Ascending aorta (tissue), 2 donors: Measurements from ENCODE around the gene OPRL1. TPM values are rescaled to one million over a fixed set of nuclear protein-coding genes. Genes with fewer than 3 reads are reported as not detected.

Experiments
- DNase-seq, 2 donors: peaks; one replicate each; pipeline ENCODE4 v3.0.0-alpha.2; 2019; ENCODE audit warnings: low spot score in 2 of 2
- H3K27ac ChIP-seq, 2 donors: fragments of 200-600 bp; sonication (generic); one replicate each; pipeline ENCODE4 v1.5.1; 2016 to 2017; ENCODE audit warnings: mild to moderate bottlenecking in 1 of 2
- H3K27me3 ChIP-seq: fragments of 200-600 bp; sonication (generic); one replicate; pipeline ENCODE4 v1.5.1; 2017
- H3K36me3 ChIP-seq, 2 donors: fragments of 200-600 bp; sonication (generic); one replicate each; pipeline ENCODE4 v1.5.1; 2016
- H3K4me1 ChIP-seq, 2 donors: fragments of 200-600 bp; sonication (generic); one replicate each; pipeline ENCODE4 v1.5.1; 2016 to 2017; ENCODE audit warnings: mild to moderate bottlenecking in 1 of 2
- H3K4me3 ChIP-seq, 2 donors: fragments of 200-600 bp; sonication (generic); one replicate each; pipeline ENCODE4 v1.5.1; 2016 to 2017; ENCODE audit warnings: mild to moderate bottlenecking in 1 of 2
- H3K9me3 ChIP-seq, 2 donors: fragments of 200-600 bp; sonication (generic); one replicate each; pipeline ENCODE4 v1.5.1; 2016
- CTCF ChIP-seq, 3 experiments: fragments of 200-600 bp in 2 of 3; fragments of 450-650 bp in 1 of 3; sonication (generic) in 2 of 3; IDR thresholded peaks; one replicate each; pipeline ENCODE4 v1.5.1; 2016 to 2019; ENCODE audit warnings: antibody characterized with exemption in 3 of 3, mild to moderate bottlenecking in 1 of 3, moderate library complexity in 1 of 3
- intact Hi-C: fragments of 100-400 bp; cut with DNase I; formaldehyde crosslinking; loops from one replicate; pipeline ENCODE4 v1.15.1; 2023
- total RNA-seq: library from RNA; depleted of rRNA; stranded (reverse); fragments of >200 nt; gene quantifications from one replicate; pipeline ENCODE4 v1.1.0, GENCODE V29; 2016

OPRL1 gene
- total RNA-seq, 1 donor from 2014 or later: 0.21 TPM

- no peak for TF ChIP-seq CTCF (IDR thresholded peaks at IDR 0.05)
- intact Hi-C loops: no loop called here
- no peak for DNase-seq
These were observed 8.2 kb upstream of the OPRL1 start for GRCh38 chr20:64071341-64072332.

DNA sequence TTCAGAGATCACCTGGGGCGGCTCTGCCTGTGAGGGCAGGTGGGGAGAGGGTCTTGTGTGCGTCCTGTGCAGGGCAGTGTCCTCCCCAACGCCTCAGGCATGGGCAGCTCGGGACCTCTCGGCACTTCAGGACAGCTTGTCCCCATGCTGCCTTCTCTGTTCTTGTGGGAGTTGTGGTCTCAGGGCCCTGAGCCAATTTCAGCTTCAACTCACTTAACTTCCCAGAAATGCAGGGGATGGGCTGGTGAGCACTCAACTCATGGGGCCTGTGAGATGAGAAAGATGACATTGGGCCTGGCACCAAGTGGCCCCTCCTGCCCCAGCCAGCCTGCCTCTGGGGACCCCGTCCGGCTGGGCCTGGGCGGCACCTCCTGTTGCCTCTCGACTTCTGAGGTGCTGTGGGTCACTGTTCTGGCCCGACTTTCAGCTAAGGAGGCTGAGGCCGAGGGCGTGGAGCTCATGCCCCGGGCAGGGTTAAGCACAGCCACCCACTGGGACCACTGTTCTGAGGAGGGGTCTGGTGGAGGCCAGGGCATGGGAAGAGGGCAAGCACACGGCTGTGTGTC is 7.3 kb upstream of the OPRL1 start:
- H3K4me3 ChIP-seq: no peak overlapping the region
- no peak overlapping the region for H3K27ac ChIP-seq
- TF ChIP-seq CTCF (IDR thresholded peaks at IDR 0.05): no peak
- no peaks in the 10 kb centered on the region for H3K27me3 ChIP-seq
- H3K9me3 ChIP-seq: no peaks in the 10 kb centered on the region
- no peaks in the 10 kb centered on the region for H3K4me1 ChIP-seq
- intact Hi-C loops: no loop called here
- H3K36me3 ChIP-seq: peaks cover 34 to 51% of the 10 kb centered on the region in 2 donors
- DNase-seq: no peak

More at GRCh38 chr20:64071341-64072332, 8.2 kb upstream of the OPRL1 start:
- no peaks in the 10 kb centered on the region for H3K9me3 ChIP-seq
- no peaks in the 10 kb centered on the region for H3K27me3 ChIP-seq
- H3K4me3 ChIP-seq: no peak overlapping the region
- no peak overlapping the region for H3K27ac ChIP-seq
- no peaks in the 10 kb centered on the region for H3K4me1 ChIP-seq
- peaks cover 34 to 51% of the 10 kb centered on the region in 2 donors for H3K36me3 ChIP-seq

DNA sequence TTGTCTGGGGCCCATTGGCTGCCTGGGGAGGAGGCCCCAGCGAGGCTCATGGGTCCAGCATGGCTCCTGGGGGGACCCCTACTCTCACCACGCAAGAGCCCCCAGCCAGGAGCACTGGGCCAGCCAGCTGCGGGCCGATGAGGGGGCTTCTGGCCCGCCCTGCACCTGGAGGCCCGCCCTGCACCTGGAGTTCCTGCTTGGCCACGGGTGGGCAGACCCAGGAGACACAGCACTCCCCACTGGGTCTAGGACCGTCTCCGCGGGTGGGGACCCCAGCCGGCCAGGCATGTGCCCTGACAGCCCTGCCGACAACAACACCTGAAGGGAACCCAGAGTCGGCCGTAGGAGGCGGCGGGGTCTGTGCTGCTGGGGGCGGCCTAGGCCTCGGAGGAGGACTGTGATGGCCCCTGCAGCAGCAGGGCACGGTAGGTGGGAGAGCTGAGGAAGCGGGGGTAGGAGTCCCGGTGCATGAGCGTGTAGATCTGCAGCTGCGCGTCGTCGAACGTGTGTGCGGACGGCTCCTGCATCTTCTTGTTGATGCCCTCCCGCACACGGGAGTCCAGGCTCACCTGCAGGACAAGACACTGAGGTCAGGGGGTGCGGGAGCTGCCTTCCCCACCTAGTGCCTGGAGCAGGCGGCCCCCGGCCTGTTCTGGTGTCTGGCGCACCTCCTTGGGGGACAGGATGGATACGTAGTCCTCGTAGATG is 6.3 kb upstream of the OPRL1 start:
- H3K36me3 ChIP-seq: peaks cover 34 to 50% of the 10 kb centered on the region in 2 donors
- H3K27me3 ChIP-seq: no peaks in the 10 kb centered on the region
- DNase-seq: no peak
- no peaks in the 10 kb centered on the region for H3K9me3 ChIP-seq
- intact Hi-C loops: no loop called here
- H3K27ac ChIP-seq: no peak overlapping the region
- TF ChIP-seq CTCF (IDR thresholded peaks at IDR 0.05): no peak
- H3K4me3 ChIP-seq: no peak overlapping the region
- peaks cover 4 to 8% of the 10 kb centered on the region in 2 donors for H3K4me1 ChIP-seq

- intact Hi-C loops: no loop called here
- peaks cover 10 to 14% of the 10 kb centered on the region in 2 donors for H3K4me1 ChIP-seq
- H3K36me3 ChIP-seq: peaks cover 34 to 43% of the 10 kb centered on the region in 2 donors
These were observed 5.6 kb upstream of the OPRL1 start for GRCh38 chr20:64074184-64074789.

More at GRCh38 chr20:64074184-64074789, 5.6 kb upstream of the OPRL1 start:
- Histone ChIP-seq H3K4me3 (no peak overlapping the region), H3K9me3 (no peaks in the 10 kb centered on the region), H3K27me3 (no peaks in the 10 kb centered on the region), H3K27ac (no peak overlapping the region)
- TF ChIP-seq CTCF (IDR thresholded peaks at IDR 0.05): no peak
- no peak for DNase-seq
